ENCODE results near the gene NINJ1. TPM values are rescaled to one million over a fixed set of nuclear protein-coding genes. Genes with fewer than 3 reads are reported as not detected.
A peak's percentile ranks its signal among the peaks of the same experiment; 100 is the strongest.

Gene NINJ1
- total RNA-seq, 4 donors from 2014 or later = 82.9 to 168 (median 121) TPM

- Histone ChIP-seq H3K4me1 (peaks cover 62 to 66% of the 10 kb centered on the region in 2 donors), H3K9me3 (no peaks in the 10 kb centered on the region), H3K27ac (peak overlapping the region; percentile 93 to 98 (median 96)), H3K4me3 (replicated peaks in 1 of 3) (peak overlapping the region; percentile 50 to 97 (median 88)), H3K27me3 (no peaks in the 10 kb centered on the region), H3K36me3 (no peaks in the 10 kb centered on the region)
- TF ChIP-seq CTCF (IDR thresholded peaks at IDR 0.05) = no peak
- TF ChIP-seq POLR2A (IDR thresholded peaks at IDR 0.05) = peak in 1 of 2 donors; percentile 33
- intact Hi-C loops (cut with DNase I) = loop anchor here (10.0 kb wide), 1 partner anchor 322 kb away; the partner anchor contains the start of genes FAM120A and FAM120AOS
- DNase-seq = peak; percentile 83 to 85
- 6 to 13% methylated on average over 19 to 20 of the region's 21 CpGs for WGBS, 2 donors
Measured at GRCh38 chr9:93132946-93133680, 938 bp downstream of the NINJ1 start.

GRCh38 chr9:93132287-93132927 is 1.6 kb downstream of the NINJ1 start:
- H3K4me1 ChIP-seq = peaks cover 68 to 73% of the 10 kb centered on the region in 2 donors
- H3K36me3 ChIP-seq = no peaks in the 10 kb centered on the region
- H3K27me3 ChIP-seq = no peaks in the 10 kb centered on the region
- WGBS, 2 donors = 8 to 21% methylated on average over 9 to 10 of the region's 12 CpGs
- intact Hi-C loops (cut with DNase I) = loop anchor here (10.0 kb wide), 1 partner anchor 322 kb away; the partner anchor contains the start of genes FAM120A and FAM120AOS
- peak overlapping the region; percentile 93 to 98 (median 96) for H3K27ac ChIP-seq
- no peak for TF ChIP-seq CTCF (IDR thresholded peaks at IDR 0.05)
- TF ChIP-seq POLR2A (IDR thresholded peaks at IDR 0.05) = peak in 1 of 2 donors; percentile 74
- peak; percentile 95 for DNase-seq
- no peaks in the 10 kb centered on the region for H3K9me3 ChIP-seq
- peak overlapping the region in 2 of 3 donors; percentile 88 to 97 for H3K4me3 ChIP-seq (replicated peaks in 1 of 3)

GRCh38 chr9:93131599-93132286 is 2.3 kb downstream of the NINJ1 start:
- peaks cover 75 to 80% of the 10 kb centered on the region in 2 donors for H3K4me1 ChIP-seq
- TF ChIP-seq POLR2A (IDR thresholded peaks at IDR 0.05) (no peak), CTCF (IDR thresholded peaks at IDR 0.05) (no peak)
- no peak overlapping the region for H3K4me3 ChIP-seq (replicated peaks in 1 of 3)
- WGBS, 2 donors = 87 to 94% methylated on average over 10 to 13 of the region's 13 CpGs
- H3K9me3 ChIP-seq = no peaks in the 10 kb centered on the region
- no peaks in the 10 kb centered on the region for H3K27me3 ChIP-seq
- H3K27ac ChIP-seq = peak overlapping the region; percentile 93 to 98 (median 96)
- no peaks in the 10 kb centered on the region for H3K36me3 ChIP-seq
- DNase-seq = no peak
- intact Hi-C loops (cut with DNase I) = loop anchor here (10.0 kb wide), 1 partner anchor 323 kb away; the partner anchor contains the start of genes FAM120A and FAM120AOS

GRCh38 chr9:93130861-93131481 is 3.1 kb downstream of the NINJ1 start:
- 70 to 79% methylated on average over 8 to 14 of the region's 15 CpGs for WGBS, 2 donors
- peak in 1 of 2 donors; percentile 32 for DNase-seq
- Histone ChIP-seq H3K27me3 (no peaks in the 10 kb centered on the region), H3K4me1 (peaks cover 77 to 85% of the 10 kb centered on the region in 2 donors), H3K27ac (peak overlapping the region; percentile 93 to 98 (median 96)), H3K36me3 (no peaks in the 10 kb centered on the region), H3K9me3 (no peaks in the 10 kb centered on the region), H3K4me3 (replicated peaks in 1 of 3) (no peak overlapping the region)
- intact Hi-C loops (cut with DNase I) = loop anchor here (10.0 kb wide), 1 partner anchor 324 kb away; the partner anchor contains the start of genes FAM120A and FAM120AOS
- TF ChIP-seq POLR2A (IDR thresholded peaks at IDR 0.05) (no peak), CTCF (IDR thresholded peaks at IDR 0.05) (no peak)
